BJ (cell line): ENCODE results near the gene AGAP1. TPM values are rescaled to one million over a fixed set of nuclear protein-coding genes. Genes with fewer than 3 reads are reported as not detected.

Experiments used
- CTCF ChIA-PET: fragments of 350-600 bp; formaldehyde crosslinking; extraction: SDS; loops from one replicate; lab custom pipeline; 2021; ENCODE audit warnings: antibody characterized with exemption, inconsistent platforms; lab: Yijun Ruan, JAX
- POLR2A ChIA-PET: fragments of 300-600 bp; sonication (Branson Sonifier 250); formaldehyde crosslinking; extraction: SDS; loops from one replicate; lab custom pipeline; 2021; ENCODE audit warnings: antibody characterized with exemption; lab: Charles Lee
- DNase-seq: peaks from one replicate; pipeline ENCODE4 v3.0.0-alpha.2; 2011; ENCODE audit warnings: low read depth
- H3K27me3 ChIP-seq: 2 replicates; pipeline ENCODE4 v1.6.0; 2011; ENCODE audit warnings: low read length; ENCODE audit not compliant: control insufficient read depth, insufficient read depth
- H3K36me3 ChIP-seq: 2 replicates; pipeline ENCODE4 v1.5.1; 2011; ENCODE audit warnings: low read length; ENCODE audit not compliant: control insufficient read depth, insufficient read depth
- H3K4me3 ChIP-seq: 2 replicates; pipeline ENCODE4 v1.5.1; 2011; ENCODE audit warnings: low read depth, mild to moderate bottlenecking, control low read depth, low read length
- CTCF ChIP-seq: IDR thresholded peaks from 2 replicates; pipeline ENCODE4 v1.5.1; 2011; ENCODE audit warnings: low read depth, mild to moderate bottlenecking, control low read depth, inconsistent platforms, low read length, moderate library complexity; ENCODE audit not compliant: insufficient read depth
- polyA plus RNA-seq: library from polyadenylated mRNA; depleted of rRNA; stranded (reverse); fragments of >200 nt; gene quantifications from 2 replicates; pipeline ENCODE4 v1.2.3, GENCODE V29; 2011

The AGAP1 gene
- polyA plus RNA-seq, 1 experiment = 14.9 TPM

- Histone ChIP-seq H3K27me3 (no peaks in the 10 kb centered on the region), H3K4me3 (no peak overlapping the region), H3K36me3 (no peaks in the 10 kb centered on the region; the same call in 1 of the 2 replicates)
- ChIA-PET POLR2A (no interaction called here), CTCF (no interaction called here)
- DNase-seq = no peak
- no peak for TF ChIP-seq CTCF
These were observed 443.7 kb downstream of the AGAP1 start for GRCh38 chr2:235937526-235937925.

DNA sequence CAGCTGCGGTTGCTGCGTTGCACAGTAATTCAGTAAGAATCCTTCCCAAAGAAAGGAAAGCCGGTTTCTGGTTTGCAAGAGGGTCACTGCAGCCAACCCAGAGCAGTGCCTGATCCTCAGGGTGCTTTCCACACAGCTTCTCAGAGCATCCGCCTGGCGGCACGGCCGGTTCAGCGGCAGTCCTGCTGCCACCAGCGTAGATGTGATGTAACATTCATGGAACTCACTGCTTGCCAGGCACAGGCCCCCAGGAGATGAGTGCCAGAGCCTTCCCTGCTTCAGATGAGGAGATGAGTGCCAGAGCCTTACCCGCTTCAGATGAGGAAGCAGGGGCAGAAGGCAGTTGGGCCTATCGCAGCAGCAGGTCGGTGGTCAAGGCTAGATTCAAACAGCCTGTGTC, 444.1 kb downstream of the AGAP1 start:
- no peak for DNase-seq
- TF ChIP-seq CTCF = no peak

GRCh38 chr2:235938611-235939010, 444.8 kb downstream of the AGAP1 start:
- CTCF ChIA-PET = interaction anchor here (1.3 kb wide), 1 partner anchor 17 kb away, joined by 3 read pairs; no protein-coding TSS in a partner anchor

More for the DNA sequence above, 444.1 kb downstream of the AGAP1 start:
- ChIA-PET CTCF (no interaction called here), POLR2A (no interaction called here)
- Histone ChIP-seq H3K4me3 (no peak overlapping the region), H3K36me3 (no peaks in the 10 kb centered on the region; the same call in 1 of the 2 replicates), H3K27me3 (no peaks in the 10 kb centered on the region)

DNA sequence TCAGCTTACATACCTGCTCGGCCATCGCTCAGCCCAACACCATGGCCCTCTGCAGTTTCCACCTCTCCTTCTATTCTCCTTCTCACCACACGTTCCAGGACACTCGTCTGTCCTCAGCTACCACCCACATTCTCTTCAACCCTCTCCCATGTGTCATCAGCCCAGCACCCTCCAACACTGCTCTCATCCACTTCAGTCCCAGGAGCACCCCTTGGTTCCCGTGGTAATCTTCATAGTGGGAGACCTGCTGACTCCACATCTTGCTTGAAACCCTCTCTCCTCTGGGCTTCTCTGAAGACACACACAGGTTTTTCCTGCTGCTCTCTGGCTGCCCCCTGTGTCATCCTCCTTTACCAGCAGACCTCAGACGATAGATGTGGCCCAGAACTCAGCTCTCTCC, 445.6 kb downstream of the AGAP1 start:
- POLR2A ChIA-PET = no interaction called here
- CTCF ChIA-PET = interaction anchor here (1.3 to 2.1 kb wide), 2 partner anchors 17 to 238 kb away, joined by 3 to 4 read pairs; no protein-coding TSS in a partner anchor
- Histone ChIP-seq H3K27me3 (no peaks in the 10 kb centered on the region), H3K4me3 (no peak overlapping the region), H3K36me3 (no peaks in the 10 kb centered on the region; the same call in 1 of the 2 replicates)
- no peak for DNase-seq
- TF ChIP-seq CTCF = no peak

More at GRCh38 chr2:235938611-235939010, 444.8 kb downstream of the AGAP1 start:
- Histone ChIP-seq H3K36me3 (no peaks in the 10 kb centered on the region; the same call in 1 of the 2 replicates), H3K4me3 (no peak overlapping the region), H3K27me3 (no peaks in the 10 kb centered on the region)
- no peak for DNase-seq
- POLR2A ChIA-PET = no interaction called here
- no peak for TF ChIP-seq CTCF

GRCh38 chr2:235940330-235940729, 446.5 kb downstream of the AGAP1 start:
- CTCF ChIA-PET = interaction anchor here (2.1 kb wide), 1 partner anchor 237 kb away, joined by 4 read pairs; no protein-coding TSS in a partner anchor
- peak; percentile 60 for DNase-seq
- POLR2A ChIA-PET = no interaction called here
- H3K4me3 ChIP-seq = no peak overlapping the region
- no peak for TF ChIP-seq CTCF
- no peaks in the 10 kb centered on the region; the same call in 1 of the 2 replicates for H3K36me3 ChIP-seq
- H3K27me3 ChIP-seq = no peaks in the 10 kb centered on the region
